IMR-90 (cell line): ENCODE measurements around the gene MSL3B.

Experiments used
- ATAC-seq: fragments of 200-7000 bp; cut with Tn5 transposase; 2 replicates; pipeline ENCODE4 v1.9.1; 2020; ENCODE audit warnings: low read depth, mild to moderate bottlenecking, moderate library complexity
- BruUV-seq: library from RNA; stranded (reverse); fragments of 400-500 nt; replicated peaks from 2 replicates; lab custom pipeline; 2021; lab: Mats Ljungman, UMichigan
- CTCF ChIA-PET: fragments of 300-600 bp; formaldehyde crosslinking; extraction: SDS; loops from one replicate; lab custom pipeline; 2021; ENCODE audit warnings: antibody characterized with exemption; lab: Yijun Ruan, JAX
- POLR2A ChIA-PET: fragments of 300-600 bp; sonication (Branson Sonifier 250); formaldehyde crosslinking; loops from one replicate; lab custom pipeline; 2022; ENCODE audit warnings: antibody characterized with exemption; ENCODE audit not compliant: unreplicated experiment; lab: Charles Lee
- DNase-seq: peaks from one replicate; pipeline ENCODE4 v3.0.0; 2013
- H2AFZ ChIP-seq: replicated peaks from 2 replicates; pipeline ENCODE3; 2013; ENCODE audit warnings: low read length, mild to moderate bottlenecking; ENCODE audit not compliant: poor library complexity
- H2AK5ac ChIP-seq: 2 replicates; pipeline ENCODE4 v1.6.1; 2013; ENCODE audit warnings: low read depth, low read length, inconsistent platforms
- H2AK9ac ChIP-seq: replicated peaks from 2 replicates; pipeline ENCODE3; 2013; ENCODE audit warnings: mild to moderate bottlenecking, low read depth, low read length, moderate library complexity; ENCODE audit not compliant: poor library complexity
- H2BK120ac ChIP-seq: 2 replicates; pipeline ENCODE4 v1.6.1; 2013; ENCODE audit warnings: low read depth, low read length, inconsistent platforms
- H2BK15ac ChIP-seq: 3 replicates; pipeline ENCODE4 v1.6.1; 2013; ENCODE audit warnings: low read depth, low read length, inconsistent platforms
- H2BK20ac ChIP-seq: 2 replicates; pipeline ENCODE4 v1.6.1; 2013; ENCODE audit warnings: low read depth, mild to moderate bottlenecking, inconsistent platforms, low read length, moderate library complexity
- H2BK5ac ChIP-seq: 2 replicates; pipeline ENCODE4 v1.6.1; 2013; ENCODE audit warnings: mild to moderate bottlenecking, low read depth, low read length, inconsistent platforms; ENCODE audit not compliant: poor library complexity, severe bottlenecking
- H3K14ac ChIP-seq: replicated peaks from 2 replicates; pipeline ENCODE4 v1.6.1; 2013; ENCODE audit warnings: low read depth, low read length, inconsistent platforms
- H3K18ac ChIP-seq: 2 replicates; pipeline ENCODE4 v1.6.1; 2013; ENCODE audit warnings: low read depth, low read length, control low read depth
- H3K23ac ChIP-seq: 2 replicates; pipeline ENCODE4 v1.6.1; 2013; ENCODE audit warnings: low read depth, low read length, inconsistent platforms
- H3K27ac ChIP-seq: 2 replicates; pipeline ENCODE4 v1.5.1; 2013; ENCODE audit warnings: mild to moderate bottlenecking, control low read depth, low read length; ENCODE audit not compliant: insufficient read depth
- H3K27me3 ChIP-seq: 2 replicates; pipeline ENCODE4 v1.6.1; 2013; ENCODE audit warnings: low read length; ENCODE audit not compliant: control insufficient read depth, insufficient read depth
- H3K36me3 ChIP-seq: 2 replicates; pipeline ENCODE4 v1.6.1; 2013; ENCODE audit warnings: low read length, mixed read lengths; ENCODE audit not compliant: control insufficient read depth, insufficient read depth
- H3K4ac ChIP-seq: 2 replicates; pipeline ENCODE4 v1.6.1; 2013; ENCODE audit warnings: low read depth, low read length, inconsistent platforms
- H3K4me1 ChIP-seq: 2 replicates; pipeline ENCODE4 v1.6.1; 2013; ENCODE audit warnings: low read length, mixed read lengths; ENCODE audit not compliant: control insufficient read depth, insufficient read depth
- H3K4me2 ChIP-seq: 2 replicates; pipeline ENCODE4 v1.6.1; 2013; ENCODE audit warnings: low read depth, mild to moderate bottlenecking, control low read depth, low read length, moderate library complexity
- H3K4me3 ChIP-seq: 2 replicates; pipeline ENCODE4 v1.5.1; 2013; ENCODE audit warnings: low read depth, mild to moderate bottlenecking, control low read depth, low read length, moderate library complexity; ENCODE audit not compliant: insufficient read depth
- H3K56ac ChIP-seq: 2 replicates; pipeline ENCODE4 v1.6.1; 2013; ENCODE audit warnings: low read length, inconsistent platforms; ENCODE audit not compliant: insufficient read depth; ENCODE audit errors: extremely low read depth
- H3K79me1 ChIP-seq, 2 experiments: 2 replicates each; pipeline ENCODE4 v1.6.1; 2013; ENCODE audit warnings: low read length in 2 of 2, inconsistent platforms in 1 of 2, low read depth in 1 of 2
- H3K9ac ChIP-seq: 2 replicates; pipeline ENCODE4 v1.6.1; 2013; ENCODE audit warnings: low read depth, low read length, control low read depth
- H3K9me1 ChIP-seq: 2 replicates; pipeline ENCODE4 v1.6.1; 2013; ENCODE audit warnings: low read length, inconsistent platforms; ENCODE audit not compliant: insufficient read depth
- H3K9me3 ChIP-seq: 2 replicates; pipeline ENCODE4 v1.6.1; 2013; ENCODE audit warnings: low read length; ENCODE audit not compliant: control insufficient read depth, insufficient read depth
- H4K20me1 ChIP-seq: 2 replicates; pipeline ENCODE4 v1.6.1; 2013; ENCODE audit warnings: low read length, inconsistent platforms; ENCODE audit not compliant: insufficient read depth
- H4K5ac ChIP-seq: 2 replicates; pipeline ENCODE4 v1.6.1; 2013; ENCODE audit warnings: mild to moderate bottlenecking, low read depth, low read length, control low read depth
- H4K8ac ChIP-seq, 2 experiments: 2 replicates each; pipeline ENCODE4 v1.6.1; 2013; ENCODE audit warnings: low read depth in 2 of 2, low read length in 2 of 2, control low read depth in 1 of 2, inconsistent platforms in 1 of 2
- H4K91ac ChIP-seq: 2 replicates; pipeline ENCODE4 v1.6.1; 2013; ENCODE audit warnings: low read depth, low read length, inconsistent platforms; ENCODE audit not compliant: insufficient read depth
- RFX5 ChIP-seq: IDR thresholded peaks from 2 replicates; pipeline ENCODE4 v1.8.0; 2012; ENCODE audit warnings: low read depth, mild to moderate bottlenecking, low read length, moderate library complexity
- WGBS, 2 experiments: methylation state at CpG; one replicate each; pipeline versions ENCODE4 v1.1.5 to v1.1.7; 2013; ENCODE audit warnings: missing lambda C conversion rate in 2 of 2; ENCODE audit not compliant: insufficient read length in 1 of 2; ENCODE audit errors: extremely low coverage in 2 of 2; 5-methylcytosine and 5-hydroxymethylcytosine counted together
- dilution Hi-C: fragments of 300-500 bp; cut with HindIII; formaldehyde crosslinking; loops from one replicate; pipeline ENCODE4 v1.14.3; 2018; ENCODE audit warnings: low sequenced_read_pairs; ENCODE audit not compliant: unreplicated experiment
- in situ Hi-C: fragments of 300-500 bp; cut with MboI; formaldehyde crosslinking; loops from 3 replicates; pipeline ENCODE4 v1.14.3; 2019; ENCODE audit warnings: low sequenced_read_pairs, inconsistent platforms, mixed read lengths
- intact Hi-C: fragments of 100-400 bp; cut with micrococcal nuclease; formaldehyde crosslinking; loops from 2 replicates; pipeline ENCODE4 v1.10.0; 2022

The MSL3B gene

DNA sequence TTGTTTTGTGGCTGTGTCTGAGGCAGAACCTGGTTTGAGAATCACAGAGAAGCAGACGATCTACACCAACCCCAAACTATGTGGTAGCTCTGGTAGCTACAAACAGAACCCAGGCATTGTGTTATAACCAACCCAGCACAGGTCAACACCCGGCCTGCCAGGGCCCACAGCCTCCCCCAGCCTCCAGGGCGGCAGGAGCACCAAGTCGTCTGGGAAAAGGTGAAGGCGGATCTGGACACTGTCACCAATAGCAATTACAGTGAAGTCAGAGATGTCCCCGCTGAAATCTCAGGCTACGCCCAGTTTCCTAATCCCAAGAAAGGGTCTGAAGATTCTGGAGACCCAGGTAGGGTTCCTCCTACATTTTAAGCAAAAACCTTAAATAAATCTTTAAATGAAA is 17.4 kb downstream of the MSL3B start:
- H3K56ac ChIP-seq: no peak overlapping the region
- H3K79me1 ChIP-seq: peaks cover 41 to 60% of the 10 kb centered on the region in 2 experiments
- no peak overlapping the region for H3K18ac ChIP-seq
- no peaks in the 10 kb centered on the region; the same call in 1 of the 2 replicates for H4K20me1 ChIP-seq
- ATAC-seq: no peak
- dilution Hi-C loops (no loop called here), in situ Hi-C loops (no loop called here), intact Hi-C loops (loop anchor here (10.0 kb wide), 2 partner anchors 286 to 694 kb away; partner anchors contain the start of gene USP40)
- POLR2A ChIA-PET: no interaction called here
- no peak overlapping the region for H2BK120ac ChIP-seq
- peak overlapping the region; percentile 53 for H2AFZ ChIP-seq
- TF ChIP-seq RFX5: no peak
- peak overlapping the region; percentile 39 for H2AK9ac ChIP-seq
- peaks cover 10% of the 10 kb centered on the region; the same call in 1 of the 2 replicates for H3K9me1 ChIP-seq
- no peak overlapping the region for H3K14ac ChIP-seq
- no peak overlapping the region for H2AK5ac ChIP-seq
- H3K23ac ChIP-seq: no peak overlapping the region
- no peak overlapping the region; the same call in 1 of the 2 replicates for H3K4ac ChIP-seq
- 0 out of 4 replicates have a peak overlapping the region, but pooled peaks of 1 of the 2 experiments have one; percentile 28 for H4K8ac ChIP-seq
- no peak for DNase-seq
- H3K4me1 ChIP-seq: peaks cover 13% of the 10 kb centered on the region
- no peak overlapping the region for H3K4me3 ChIP-seq
- CTCF ChIA-PET: no interaction called here
- no peaks in the 10 kb centered on the region for H3K27me3 ChIP-seq
- peaks cover 9% of the 10 kb centered on the region for H3K36me3 ChIP-seq
- no peak overlapping the region for H3K4me2 ChIP-seq
- no peak overlapping the region for H2BK5ac ChIP-seq
- H3K9me3 ChIP-seq: no peaks in the 10 kb centered on the region
- no peak overlapping the region for H3K27ac ChIP-seq
- no TSS peak for BruUV-seq
- no peak overlapping the region for H2BK15ac ChIP-seq
- H4K5ac ChIP-seq: no peak overlapping the region
- no peak overlapping the region for H2BK20ac ChIP-seq
- WGBS, 2 experiments: 97% methylated on average over 5 of the region's 7 CpGs; no CpG with 5 or more reads in 1 of the 2 experiments
- H4K91ac ChIP-seq: no peak overlapping the region
- H3K9ac ChIP-seq: no peak overlapping the region
